SK-N-SH treated with all-trans-retinoic acid at 6 μM for 48 hours (cell line): ENCODE measurements around the gene PIGZ.

Experiments used
- ARNTL ChIP-seq: fragments of 450-650 bp; formaldehyde crosslinking; IDR thresholded peaks from 2 replicates; pipeline ENCODE4 v1.5.0; 2020; ENCODE audit warnings: low read depth, mild to moderate bottlenecking, moderate library complexity, borderline replicate concordance
- BACH2 ChIP-seq: fragments of 250-450 bp; sonication (Bioruptor Pico); IDR thresholded peaks from 2 replicates; pipeline ENCODE4 v1.9.0; 2021; ENCODE audit warnings: mild to moderate bottlenecking, borderline replicate concordance
- CREB5 ChIP-seq: fragments of 250-450 bp; sonication (Bioruptor Pico); IDR thresholded peaks from 2 replicates; pipeline ENCODE4 v1.5.1; 2020; ENCODE audit warnings: low read depth, mild to moderate bottlenecking, moderate library complexity
- RARB ChIP-seq: fragments of 250-450 bp; sonication (Bioruptor Pico); IDR thresholded peaks from 2 replicates; pipeline ENCODE4 v1.8.0; 2021; ENCODE audit warnings: mild to moderate bottlenecking, moderate library complexity
- SNAI2 ChIP-seq: fragments of 250-450 bp; sonication (Bioruptor Pico); IDR thresholded peaks from 2 replicates; pipeline ENCODE4 v1.5.0; 2020; ENCODE audit warnings: mild to moderate bottlenecking, moderate library complexity
- TSHZ2 ChIP-seq: fragments of 250-450 bp; sonication (Bioruptor Pico); IDR thresholded peaks from 2 replicates; pipeline ENCODE4 v1.5.0; 2020; ENCODE audit warnings: mild to moderate bottlenecking, moderate library complexity
- ZFP3 ChIP-seq: fragments of 250-450 bp; sonication (Bioruptor Pico); IDR thresholded peaks from 2 replicates; pipeline ENCODE4 v1.5.0; 2020; ENCODE audit warnings: mild to moderate bottlenecking, moderate library complexity
- ZFP30 ChIP-seq: fragments of 450-650 bp; formaldehyde crosslinking; IDR thresholded peaks from 2 replicates; pipeline ENCODE4 v1.5.0; 2022; ENCODE audit warnings: mild to moderate bottlenecking, moderate library complexity
- TF ChIP-seq, protein P1 (sequence below): fragments of 250-450 bp; sonication (Bioruptor Pico); IDR thresholded peaks from 2 replicates; pipeline ENCODE4 v1.8.0; 2020; ENCODE audit warnings: mild to moderate bottlenecking, moderate library complexity, borderline replicate concordance
- TF ChIP-seq, protein P2 (sequence below): fragments of 250-450 bp; sonication (Bioruptor Pico); IDR thresholded peaks from 2 replicates; pipeline ENCODE4 v1.5.1; 2021; ENCODE audit warnings: mild to moderate bottlenecking, moderate library complexity

DNA sequence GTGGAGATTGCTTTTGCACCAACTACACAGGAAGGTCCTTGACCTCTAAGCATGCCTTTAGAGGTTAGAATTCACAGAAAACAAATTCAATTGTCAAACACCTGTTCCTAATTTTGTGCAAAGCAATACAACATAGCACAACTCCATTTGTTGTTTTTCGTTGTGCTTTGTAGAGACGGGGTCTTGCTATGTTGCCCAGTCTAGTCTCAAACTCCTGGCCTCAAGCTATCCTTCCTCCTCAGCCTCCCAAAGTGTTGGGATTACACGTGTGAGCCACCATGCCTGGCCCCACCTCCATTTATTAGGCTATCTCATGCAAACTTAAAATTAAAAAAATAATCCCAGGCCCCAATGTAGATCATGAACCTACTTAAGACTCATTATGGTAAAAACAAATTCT lies 32.3 kb downstream of the PIGZ start:
- no peak for TF ChIP-seq ZFP30 (CRISPR knock-in tag)
- TF ChIP-seq, protein P1, sequence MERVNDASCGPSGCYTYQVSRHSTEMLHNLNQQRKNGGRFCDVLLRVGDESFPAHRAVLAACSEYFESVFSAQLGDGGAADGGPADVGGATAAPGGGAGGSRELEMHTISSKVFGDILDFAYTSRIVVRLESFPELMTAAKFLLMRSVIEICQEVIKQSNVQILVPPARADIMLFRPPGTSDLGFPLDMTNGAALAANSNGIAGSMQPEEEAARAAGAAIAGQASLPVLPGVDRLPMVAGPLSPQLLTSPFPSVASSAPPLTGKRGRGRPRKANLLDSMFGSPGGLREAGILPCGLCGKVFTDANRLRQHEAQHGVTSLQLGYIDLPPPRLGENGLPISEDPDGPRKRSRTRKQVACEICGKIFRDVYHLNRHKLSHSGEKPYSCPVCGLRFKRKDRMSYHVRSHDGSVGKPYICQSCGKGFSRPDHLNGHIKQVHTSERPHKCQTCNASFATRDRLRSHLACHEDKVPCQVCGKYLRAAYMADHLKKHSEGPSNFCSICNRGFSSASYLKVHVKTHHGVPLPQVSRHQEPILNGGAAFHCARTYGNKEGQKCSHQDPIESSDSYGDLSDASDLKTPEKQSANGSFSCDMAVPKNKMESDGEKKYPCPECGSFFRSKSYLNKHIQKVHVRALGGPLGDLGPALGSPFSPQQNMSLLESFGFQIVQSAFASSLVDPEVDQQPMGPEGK (CRISPR knock-in tag) = no peak
- TF ChIP-seq RARB (CRISPR knock-in tag) = no peak
- TF ChIP-seq ARNTL (CRISPR knock-in tag) = no peak
- TF ChIP-seq BACH2 (CRISPR knock-in tag) = no peak
- no peak for TF ChIP-seq TSHZ2 (CRISPR knock-in tag)
- no peak for TF ChIP-seq CREB5
- no peak for TF ChIP-seq SNAI2 (CRISPR knock-in tag)
- no peak for TF ChIP-seq ZFP3
- TF ChIP-seq, protein P2, sequence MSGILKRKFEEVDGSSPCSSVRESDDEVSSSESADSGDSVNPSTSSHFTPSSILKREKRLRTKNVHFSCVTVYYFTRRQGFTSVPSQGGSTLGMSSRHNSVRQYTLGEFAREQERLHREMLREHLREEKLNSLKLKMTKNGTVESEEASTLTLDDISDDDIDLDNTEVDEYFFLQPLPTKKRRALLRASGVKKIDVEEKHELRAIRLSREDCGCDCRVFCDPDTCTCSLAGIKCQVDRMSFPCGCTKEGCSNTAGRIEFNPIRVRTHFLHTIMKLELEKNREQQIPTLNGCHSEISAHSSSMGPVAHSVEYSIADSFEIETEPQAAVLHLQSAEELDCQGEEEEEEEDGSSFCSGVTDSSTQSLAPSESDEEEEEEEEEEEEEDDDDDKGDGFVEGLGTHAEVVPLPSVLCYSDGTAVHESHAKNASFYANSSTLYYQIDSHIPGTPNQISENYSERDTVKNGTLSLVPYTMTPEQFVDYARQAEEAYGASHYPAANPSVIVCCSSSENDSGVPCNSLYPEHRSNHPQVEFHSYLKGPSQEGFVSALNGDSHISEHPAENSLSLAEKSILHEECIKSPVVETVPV (CRISPR knock-in tag) = no peak
